Colonic mucosa (tissue), 4 donors: ENCODE results near the gene ATXN2L. TPM values are rescaled to one million over a fixed set of nuclear protein-coding genes. Genes with fewer than 3 reads are reported as not detected.
A peak's percentile ranks its signal among the peaks of the same experiment; 100 is the strongest.

Experiments
- DNase-seq: peaks from one replicate; pipeline ENCODE4 v3.0.0-alpha.2; 2020
- H3K27ac ChIP-seq: fragments of 200-600 bp; one replicate; pipeline ENCODE4 v1.8.0; 2021
- H3K27me3 ChIP-seq: fragments of 200-600 bp; one replicate; pipeline ENCODE4 v1.8.0; 2021
- H3K36me3 ChIP-seq: fragments of 200-600 bp; one replicate; pipeline ENCODE4 v1.8.0; 2021
- H3K4me1 ChIP-seq: fragments of 200-600 bp; one replicate; pipeline ENCODE4 v1.8.0; 2021; ENCODE audit warnings: mild to moderate bottlenecking
- H3K4me3 ChIP-seq: fragments of 200-600 bp; one replicate; pipeline ENCODE4 v1.8.0; 2021
- H3K9ac ChIP-seq, 2 donors: one replicate each; pipeline ENCODE4 v1.7.0; 2013; ENCODE audit warnings: control low read depth in 2 of 2, low read depth in 2 of 2, low read length in 2 of 2
- H3K9me3 ChIP-seq: fragments of 200-600 bp; one replicate; pipeline ENCODE4 v1.8.0; 2021
- CTCF ChIP-seq: fragments of 200-600 bp; IDR thresholded peaks from one replicate; pipeline ENCODE4 v1.8.0; 2022; ENCODE audit warnings: antibody characterized with exemption, mild to moderate bottlenecking
- intact Hi-C: fragments of 100-400 bp; cut with DNase I; formaldehyde crosslinking; loops from one replicate; pipeline ENCODE4 v1.14.1; 2022
- total RNA-seq, 2 donors: library from RNA; stranded (reverse); fragmentation: NEBNext Ultra II Directional in 1 of 2; extraction: Animal tissue kit (Norgen Biotek cat#: 25700) in 1 of 2; gene quantifications; one replicate each; pipeline ENCODE4 v1.2.1, GENCODE V29; 2021
- donor health status: healthy.
- donor health status: DM: no; HTN: no; CAD: no.
- donor health status: DM: no; HTN: no; CAD: no.

ATXN2L gene
- total RNA-seq, 2 donors from 2014 or later = 85.3 to 134 TPM

- DNase-seq = no peak
- TF ChIP-seq CTCF = no peak
- Histone ChIP-seq H3K36me3 (peaks cover 17% of the 10 kb centered on the region), H3K9me3 (no peaks in the 10 kb centered on the region), H3K4me3 (no peak overlapping the region), H3K9ac (no peak overlapping the region), H3K27me3 (no peaks in the 10 kb centered on the region), H3K27ac (no peak overlapping the region), H3K4me1 (peaks cover 8% of the 10 kb centered on the region)
- intact Hi-C loops = no loop called here
These were observed 19.9 kb downstream of the ATXN2L start for GRCh38 chr16:28842696-28843095.

- no peak for DNase-seq
- intact Hi-C loops = no loop called here
These were observed 21.0 kb downstream of the ATXN2L start for GRCh38 chr16:28843766-28844165.

GRCh38 chr16:28844226-28844885, 21.6 kb downstream of the ATXN2L start:
- H3K9ac ChIP-seq = no peak overlapping the region
- no peak overlapping the region for H3K27ac ChIP-seq
- TF ChIP-seq CTCF = no peak

More at GRCh38 chr16:28843766-28844165, 21.0 kb downstream of the ATXN2L start:
- no peaks in the 10 kb centered on the region for H3K27me3 ChIP-seq
- peaks cover 8% of the 10 kb centered on the region for H3K4me1 ChIP-seq
- peaks cover 17% of the 10 kb centered on the region for H3K36me3 ChIP-seq
- no peak overlapping the region for H3K4me3 ChIP-seq
- TF ChIP-seq CTCF = no peak
- H3K9ac ChIP-seq = no peak overlapping the region
- H3K27ac ChIP-seq = no peak overlapping the region
- no peaks in the 10 kb centered on the region for H3K9me3 ChIP-seq

GRCh38 chr16:28845293-28845692, 22.5 kb downstream of the ATXN2L start:
- DNase-seq = peak; percentile 81
- peaks cover 8% of the 10 kb centered on the region for H3K4me1 ChIP-seq
- peak overlapping the region; percentile 98 to 99 for H3K9ac ChIP-seq
- peak overlapping the region; percentile 79 for H3K27ac ChIP-seq
- no peaks in the 10 kb centered on the region for H3K27me3 ChIP-seq
- H3K9me3 ChIP-seq = no peaks in the 10 kb centered on the region
- H3K4me3 ChIP-seq = peak overlapping the region; percentile 97
- no peak for TF ChIP-seq CTCF
- intact Hi-C loops = no loop called here
- peaks cover 17% of the 10 kb centered on the region for H3K36me3 ChIP-seq

More at GRCh38 chr16:28844226-28844885, 21.6 kb downstream of the ATXN2L start:
- peaks cover 17% of the 10 kb centered on the region for H3K36me3 ChIP-seq
- no peak for DNase-seq
- no peaks in the 10 kb centered on the region for H3K9me3 ChIP-seq
- no peaks in the 10 kb centered on the region for H3K27me3 ChIP-seq
- peaks cover 8% of the 10 kb centered on the region for H3K4me1 ChIP-seq
- H3K4me3 ChIP-seq = no peak overlapping the region
- intact Hi-C loops = no loop called here

GRCh38 chr16:28845761-28846079, 22.9 kb downstream of the ATXN2L start:
- Histone ChIP-seq H3K27ac (peak overlapping the region; percentile 79), H3K9me3 (no peaks in the 10 kb centered on the region), H3K36me3 (peaks cover 17% of the 10 kb centered on the region), H3K9ac (peak overlapping the region; percentile 98 to 99), H3K27me3 (no peaks in the 10 kb centered on the region), H3K4me1 (peaks cover 8% of the 10 kb centered on the region), H3K4me3 (peak overlapping the region; percentile 97)
- intact Hi-C loops = no loop called here
- TF ChIP-seq CTCF = no peak
- peak; percentile 38 for DNase-seq
